Smooth muscle cell (in vitro differentiated cells): ENCODE measurements around the gene FMO5. TPM values are rescaled to one million over a fixed set of nuclear protein-coding genes. Genes with fewer than 3 reads are reported as not detected.

Experiments used
- polyA plus RNA-seq: library from polyadenylated mRNA; unstranded; fragments of >200 nt; fragmentation: Nextera tagmentation; extraction: Ambion mirVana; gene quantifications from 2 replicates; pipeline ENCODE4 v1.2.1, GENCODE V29; 2016
- total RNA-seq: library from RNA; depleted of rRNA; stranded (reverse); fragments of >200 nt; gene quantifications from 2 replicates; pipeline ENCODE4 v1.2.3, GENCODE V29; 2014

Gene FMO5
- total and polyA plus RNA-seq, 2 experiments from 2014 or later: 0.49 to 1.9 TPM

Other genes with a start within 250 kb of the FMO5 start
- gene PRKAB2, start 52.9 kb downstream of the FMO5 start, total RNA-seq: 50.8 and 54.5 TPM in 2 replicates
- gene PRKAB2, start 52.9 kb downstream of the FMO5 start, polyA plus RNA-seq: 22.9 and 28.1 TPM in 2 replicates
- 32.7 and 37.6 TPM in 2 replicates for gene CHD1L, start 17.3 kb upstream of the FMO5 start, total RNA-seq
- gene CHD1L, start 17.3 kb upstream of the FMO5 start, polyA plus RNA-seq: 25.0 and 27.1 TPM in 2 replicates